HEK293 (cell line): Measurements from ENCODE around the gene KIF26B.

Source experiments
- CTCF ChIA-PET: fragments of 350-600 bp; formaldehyde crosslinking; extraction: SDS; loops from one replicate; lab custom pipeline; 2021; ENCODE audit warnings: antibody characterized with exemption; lab: Yijun Ruan, JAX
- POLR2A ChIA-PET: fragments of 300-600 bp; formaldehyde crosslinking; extraction: SDS; loops from one replicate; lab custom pipeline; 2020; ENCODE audit warnings: antibody characterized with exemption, inconsistent platforms; lab: Yijun Ruan, JAX
- H3K27ac ChIP-seq: fragments of 200-500 bp; sonication (Bioruptor generic); 2 replicates; pipeline ENCODE4 v1.5.1; 2014; ENCODE audit warnings: low read depth, low read length, control low read depth, inconsistent platforms; ENCODE audit errors: extremely low read depth
- H3K36me3 ChIP-seq, 2 experiments: fragments of 200-500 bp in 1 of 2; sonication (Bioruptor generic) in 1 of 2; 1 replicate in 1 of 2; 2 replicates in 1 of 2; pipeline ENCODE4 v1.5.1; 2014 to 2017; ENCODE audit warnings: inconsistent platforms in 2 of 2, low read length in 2 of 2; ENCODE audit not compliant: control insufficient read depth in 2 of 2, insufficient read depth in 1 of 2
- H3K4me1 ChIP-seq: fragments of 200-500 bp; sonication (Bioruptor generic); 2 replicates; pipeline ENCODE4 v1.5.1; 2014; ENCODE audit warnings: mild to moderate bottlenecking, low read length, inconsistent platforms; ENCODE audit not compliant: control insufficient read depth, insufficient read depth
- H3K4me3 ChIP-seq: 2 replicates; pipeline ENCODE4 v1.5.1; 2011; ENCODE audit warnings: low read depth, mild to moderate bottlenecking, control low read depth, low read length, moderate library complexity
- H3K9me3 ChIP-seq: fragments of 200-500 bp; sonication (Bioruptor generic); 2 replicates; pipeline ENCODE4 v1.5.1; 2014; ENCODE audit warnings: low read depth, low read length, inconsistent platforms; ENCODE audit not compliant: control insufficient read depth, insufficient read depth
- BCL11B ChIP-seq: fragments of 450-650 bp; formaldehyde crosslinking; IDR thresholded peaks from 2 replicates; pipeline ENCODE4 v1.5.1; 2016; ENCODE audit warnings: low read depth, missing biosample characterization, missing genetic modification characterization
- EGR2 ChIP-seq: fragments of 450-650 bp; formaldehyde crosslinking; IDR thresholded peaks from 2 replicates; pipeline ENCODE4 v1.5.1; 2016; ENCODE audit warnings: low read depth, missing biosample characterization, missing genetic modification characterization
- OSR2 ChIP-seq: fragments of 450-650 bp; formaldehyde crosslinking; IDR thresholded peaks from 2 replicates; pipeline ENCODE4 v1.5.1; 2016; ENCODE audit warnings: missing biosample characterization, missing genetic modification characterization
- PRDM1 ChIP-seq: fragments of 450-650 bp; formaldehyde crosslinking; IDR thresholded peaks from 2 replicates; pipeline ENCODE4; 2016; ENCODE audit warnings: missing biosample characterization, missing genetic modification characterization
- PRDM4 ChIP-seq: fragments of 450-650 bp; formaldehyde crosslinking; IDR thresholded peaks from 2 replicates; pipeline ENCODE4 v1.5.1; 2017; ENCODE audit warnings: missing biosample characterization, missing genetic modification characterization
- SP7 ChIP-seq: fragments of 450-650 bp; formaldehyde crosslinking; IDR thresholded peaks from 2 replicates; pipeline ENCODE4 v1.5.1; 2016; ENCODE audit warnings: missing biosample characterization, missing genetic modification characterization
- YY2 ChIP-seq: fragments of 450-650 bp; formaldehyde crosslinking; IDR thresholded peaks from 2 replicates; pipeline ENCODE4 v1.5.1; 2016; ENCODE audit warnings: missing biosample characterization, missing genetic modification characterization
- ZFHX2 ChIP-seq: fragments of 450-650 bp; formaldehyde crosslinking; conservative IDR thresholded peaks from 2 replicates; pipeline ENCODE4 v1.5.1; 2016; ENCODE audit warnings: missing biosample characterization, missing genetic modification characterization
- ZNF114 ChIP-seq: fragments of 450-650 bp; formaldehyde crosslinking; IDR thresholded peaks from 2 replicates; pipeline ENCODE4 v1.5.0; 2017; ENCODE audit warnings: missing biosample characterization, missing genetic modification characterization
- ZNF174 ChIP-seq: fragments of 450-650 bp; formaldehyde crosslinking; IDR thresholded peaks from 2 replicates; pipeline ENCODE4 v1.5.0; 2017; ENCODE audit warnings: missing biosample characterization, mild to moderate bottlenecking, missing genetic modification characterization
- ZNF2 ChIP-seq: fragments of 450-650 bp; formaldehyde crosslinking; IDR thresholded peaks from 2 replicates; pipeline ENCODE4 v1.5.1; 2016; ENCODE audit warnings: missing biosample characterization, missing genetic modification characterization
- ZNF248 ChIP-seq: fragments of 450-650 bp; formaldehyde crosslinking; IDR thresholded peaks from 2 replicates; pipeline ENCODE4 v1.5.1; 2017; ENCODE audit warnings: missing biosample characterization, missing genetic modification characterization
- ZNF311 ChIP-seq: fragments of 450-650 bp; formaldehyde crosslinking; IDR thresholded peaks from 2 replicates; pipeline ENCODE4 v1.5.1; 2017; ENCODE audit warnings: missing biosample characterization, missing genetic modification characterization, borderline replicate concordance
- ZNF366 ChIP-seq: fragments of 450-650 bp; formaldehyde crosslinking; conservative IDR thresholded peaks from 2 replicates; pipeline ENCODE4 v1.5.1; 2016; ENCODE audit warnings: missing biosample characterization, missing genetic modification characterization
- ZNF510 ChIP-seq: fragments of 450-650 bp; formaldehyde crosslinking; IDR thresholded peaks from 2 replicates; pipeline ENCODE4 v1.5.1; 2018; ENCODE audit warnings: mild to moderate bottlenecking, missing genetic modification characterization, missing biosample characterization; ENCODE audit not compliant: insufficient replicate concordance
- ZNF645 ChIP-seq: fragments of 450-650 bp; formaldehyde crosslinking; IDR thresholded peaks from 2 replicates; pipeline ENCODE4; 2016; ENCODE audit warnings: missing biosample characterization, missing genetic modification characterization
- TF ChIP-seq, protein P1 (sequence below): fragments of 450-650 bp; formaldehyde crosslinking; IDR thresholded peaks from 2 replicates; pipeline ENCODE4 v1.5.1; 2016; ENCODE audit warnings: missing biosample characterization, missing genetic modification characterization
- TF ChIP-seq, protein P2 (sequence below): fragments of 450-650 bp; IDR thresholded peaks from 2 replicates; pipeline ENCODE4 v1.5.1; 2018; ENCODE audit warnings: missing biosample characterization, missing genetic modification characterization
- TF ChIP-seq, protein P3 (sequence below): fragments of 450-650 bp; formaldehyde crosslinking; IDR thresholded peaks from 2 replicates; pipeline ENCODE4 v1.5.1; 2017; ENCODE audit warnings: missing biosample characterization, mild to moderate bottlenecking, missing genetic modification characterization, moderate library complexity

Gene KIF26B

GRCh38 chr1:245142171-245142798, 12.5 kb upstream of the KIF26B start:
- CTCF ChIA-PET = no interaction called here
- no peaks in the 10 kb centered on the region for H3K9me3 ChIP-seq
- no peak overlapping the region for H3K27ac ChIP-seq
- no peak for TF ChIP-seq ZNF510 (tag by site-specific recombination)
- no peaks in the 10 kb centered on the region for H3K36me3 ChIP-seq
- H3K4me1 ChIP-seq = no peaks in the 10 kb centered on the region
- H3K4me3 ChIP-seq = no peak overlapping the region
- POLR2A ChIA-PET = no interaction called here

- ChIA-PET CTCF (no interaction called here), POLR2A (no interaction called here)
- 0 out of 2 replicates have a peak, but pooled peaks have one; percentile 47 for TF ChIP-seq BCL11B (tag by site-specific recombination)
- no peak for TF ChIP-seq YY2 (tag by site-specific recombination)
- no peak for TF ChIP-seq ZNF174 (tag by site-specific recombination)
- no peak for TF ChIP-seq ZNF311 (tag by site-specific recombination)
- TF ChIP-seq ZNF248 (tag by site-specific recombination) = no peak
- TF ChIP-seq ZFHX2 (tag by site-specific recombination) = 0 out of 2 replicates have a peak, but pooled peaks have one; percentile 19
- TF ChIP-seq EGR2 (tag by site-specific recombination) = 0 out of 2 replicates have a peak, but pooled peaks have one; percentile 11
- no peak for TF ChIP-seq PRDM4
- no peak for TF ChIP-seq ZNF114 (tag by site-specific recombination)
- H3K36me3 ChIP-seq = no peaks in the 10 kb centered on the region
- H3K9me3 ChIP-seq = no peaks in the 10 kb centered on the region
- no peaks in the 10 kb centered on the region for H3K4me1 ChIP-seq
- no peak overlapping the region for H3K4me3 ChIP-seq
- H3K27ac ChIP-seq = no peak overlapping the region
These were observed 11.8 kb upstream of the KIF26B start for GRCh38 chr1:245142976-245143375.

GRCh38 chr1:245143849-245144248, 10.9 kb upstream of the KIF26B start:
- ChIA-PET CTCF (no interaction called here), POLR2A (no interaction called here)
- Histone ChIP-seq H3K36me3 (no peaks in the 10 kb centered on the region), H3K27ac (no peak overlapping the region), H3K4me1 (no peaks in the 10 kb centered on the region), H3K4me3 (no peak overlapping the region), H3K9me3 (no peaks in the 10 kb centered on the region)
- TF ChIP-seq OSR2 (tag by site-specific recombination) (no peak), ZNF645 (no peak), YY2 (tag by site-specific recombination) (no peak)
- TF ChIP-seq, protein P1, sequence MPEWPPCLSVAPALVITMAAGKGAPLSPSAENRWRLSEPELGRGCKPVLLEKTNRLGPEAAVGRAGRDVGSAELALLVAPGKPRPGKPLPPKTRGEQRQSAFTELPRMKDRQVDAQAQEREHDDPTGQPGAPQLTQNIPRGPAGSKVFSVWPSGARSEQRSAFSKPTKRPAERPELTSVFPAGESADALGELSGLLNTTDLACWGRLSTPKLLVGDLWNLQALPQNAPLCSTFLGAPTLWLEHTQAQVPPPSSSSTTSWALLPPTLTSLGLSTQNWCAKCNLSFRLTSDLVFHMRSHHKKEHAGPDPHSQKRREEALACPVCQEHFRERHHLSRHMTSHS (tag by site-specific recombination) = no peak

DNA sequence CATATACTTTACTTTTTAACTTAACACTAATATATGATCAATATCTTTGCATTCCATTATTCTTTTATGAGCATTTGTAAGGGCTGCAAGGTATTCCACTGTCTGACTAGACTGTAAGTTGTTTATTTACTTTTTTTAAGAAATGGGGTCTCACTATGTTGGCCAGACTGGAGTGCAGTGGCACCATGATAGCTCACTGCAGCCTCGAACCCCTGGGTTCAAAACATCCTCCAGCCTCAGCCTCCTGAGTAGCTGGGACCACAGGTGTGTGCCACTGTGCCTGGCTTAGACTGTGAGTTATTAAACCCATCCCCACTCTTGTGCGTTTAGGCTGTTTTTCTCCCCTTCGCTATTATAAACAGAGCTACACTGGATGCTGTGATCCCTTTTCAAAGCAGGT, 6.7 kb upstream of the KIF26B start:
- CTCF ChIA-PET = no interaction called here
- no peak overlapping the region for H3K27ac ChIP-seq
- no peaks in the 10 kb centered on the region for H3K9me3 ChIP-seq
- no peaks in the 10 kb centered on the region for H3K36me3 ChIP-seq
- no peaks in the 10 kb centered on the region for H3K4me1 ChIP-seq
- no peak overlapping the region for H3K4me3 ChIP-seq
- POLR2A ChIA-PET = no interaction called here
- no peak for TF ChIP-seq ZNF645
- TF ChIP-seq ZNF2 (tag by site-specific recombination) = no peak
- TF ChIP-seq PRDM1 = no peak
- TF ChIP-seq, protein P2, sequence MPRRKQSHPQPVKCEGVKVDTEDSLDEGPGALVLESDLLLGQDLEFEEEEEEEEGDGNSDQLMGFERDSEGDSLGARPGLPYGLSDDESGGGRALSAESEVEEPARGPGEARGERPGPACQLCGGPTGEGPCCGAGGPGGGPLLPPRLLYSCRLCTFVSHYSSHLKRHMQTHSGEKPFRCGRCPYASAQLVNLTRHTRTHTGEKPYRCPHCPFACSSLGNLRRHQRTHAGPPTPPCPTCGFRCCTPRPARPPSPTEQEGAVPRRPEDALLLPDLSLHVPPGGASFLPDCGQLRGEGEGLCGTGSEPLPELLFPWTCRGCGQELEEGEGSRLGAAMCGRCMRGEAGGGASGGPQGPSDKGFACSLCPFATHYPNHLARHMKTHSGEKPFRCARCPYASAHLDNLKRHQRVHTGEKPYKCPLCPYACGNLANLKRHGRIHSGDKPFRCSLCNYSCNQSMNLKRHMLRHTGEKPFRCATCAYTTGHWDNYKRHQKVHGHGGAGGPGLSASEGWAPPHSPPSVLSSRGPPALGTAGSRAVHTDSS (tag by site-specific recombination) = no peak
- no peak for TF ChIP-seq ZNF366 (tag by site-specific recombination)
- no peak for TF ChIP-seq SP7
- TF ChIP-seq, protein P3, sequence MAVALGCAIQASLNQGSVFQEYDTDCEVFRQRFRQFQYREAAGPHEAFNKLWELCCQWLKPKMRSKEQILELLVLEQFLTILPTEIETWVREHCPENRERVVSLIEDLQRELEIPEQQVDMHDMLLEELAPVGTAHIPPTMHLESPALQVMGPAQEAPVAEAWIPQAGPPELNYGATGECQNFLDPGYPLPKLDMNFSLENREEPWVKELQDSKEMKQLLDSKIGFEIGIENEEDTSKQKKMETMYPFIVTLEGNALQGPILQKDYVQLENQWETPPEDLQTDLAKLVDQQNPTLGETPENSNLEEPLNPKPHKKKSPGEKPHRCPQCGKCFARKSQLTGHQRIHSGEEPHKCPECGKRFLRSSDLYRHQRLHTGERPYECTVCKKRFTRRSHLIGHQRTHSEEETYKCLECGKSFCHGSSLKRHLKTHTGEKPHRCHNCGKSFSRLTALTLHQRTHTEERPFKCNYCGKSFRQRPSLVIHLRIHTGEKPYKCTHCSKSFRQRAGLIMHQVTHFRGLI (tag by site-specific recombination) = no peak
